ENCODE results near the gene MAP3K5. TPM values are rescaled to one million over a fixed set of nuclear protein-coding genes. Genes with fewer than 3 reads are reported as not detected.

The MAP3K5 gene
- total RNA-seq, 1 donor from 2014 or later, result 1.7 TPM

DNA sequence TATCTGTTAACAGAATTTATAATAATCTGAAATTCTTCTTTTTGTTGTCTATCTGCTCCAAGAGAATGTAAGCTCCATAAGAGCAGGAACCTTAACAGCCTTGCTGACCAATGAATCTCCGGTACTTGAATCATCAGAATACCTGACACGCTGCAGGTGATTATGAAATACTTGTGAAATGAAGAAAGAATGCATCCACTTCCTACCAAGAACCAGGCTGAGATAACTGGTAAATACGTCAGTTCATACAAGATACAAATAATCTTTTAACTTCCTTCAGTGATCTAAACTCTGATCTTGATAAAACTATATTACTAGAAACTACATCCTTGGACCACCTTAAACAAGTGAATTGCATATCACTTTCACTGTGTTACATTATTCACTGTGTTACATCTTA is 116.2 kb downstream of the MAP3K5 start:
- DNase-seq (ENCODE audit: low read depth), result no peak
- H3K9me3 Mint-ChIP-seq (ENCODE audit: unreplicated experiment), result no peaks in the 10 kb centered on the region

DNA sequence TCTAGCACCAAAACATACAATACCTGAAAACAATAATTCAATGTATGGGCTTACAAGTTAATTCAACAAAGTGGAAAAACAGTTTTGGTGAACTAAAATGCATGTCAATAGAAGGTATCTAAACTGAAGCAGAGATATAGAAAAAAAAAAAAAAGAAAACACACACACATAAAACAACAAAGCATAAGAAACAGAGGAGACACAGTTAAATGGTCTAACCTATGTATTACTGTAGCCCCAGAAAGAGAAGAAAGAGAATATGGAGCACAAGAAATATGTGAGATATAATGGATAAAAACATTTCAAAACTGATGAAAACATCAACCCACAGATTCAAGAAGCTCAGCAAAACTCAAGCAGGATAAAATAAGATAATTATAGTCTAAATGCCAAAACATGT is 118.7 kb downstream of the MAP3K5 start:
- no peak overlapping the region for H3K27ac Mint-ChIP-seq (ENCODE audit: unreplicated experiment)
- H3K36me3 Mint-ChIP-seq (ENCODE audit: low read depth, unreplicated experiment), result no peaks in the 10 kb centered on the region
- Histone ChIP-seq H3K27ac (ENCODE audit: low read depth, low read length) (no peak overlapping the region), H4K20me1 (ENCODE audit: insufficient read depth, low read length) (no peaks in the 10 kb centered on the region), H3K4me2 (ENCODE audit: low read length) (no peak overlapping the region), H3K79me2 (ENCODE audit: insufficient read depth, low read length) (no peaks in the 10 kb centered on the region), H3K27me3 (ENCODE audit: insufficient read depth, low read length) (no peaks in the 10 kb centered on the region), H3K4me1 (ENCODE audit: insufficient read depth, low read length) (peaks cover 14% of the 10 kb centered on the region), H3K4me3 (ENCODE audit: insufficient read depth, low read depth, low read length) (no peak overlapping the region), H3K9me3 (ENCODE audit: insufficient read depth, low read depth, low read length) (no peaks in the 10 kb centered on the region), H3K9ac (ENCODE audit: low read length) (no peak overlapping the region), H2AFZ (ENCODE audit: low read depth, low read length) (no peak overlapping the region), H3K36me3 (ENCODE audit: insufficient read depth, low read length) (no peaks in the 10 kb centered on the region)
- FAIRE-seq (no peak), DNase-seq (ENCODE audit: low read depth) (no peak)
- H3K4me3 Mint-ChIP-seq (ENCODE audit: unreplicated experiment), result no peak overlapping the region
- no peaks in the 10 kb centered on the region for H3K27me3 Mint-ChIP-seq (ENCODE audit: low read depth, unreplicated experiment)
- TF ChIP-seq, protein P1, sequence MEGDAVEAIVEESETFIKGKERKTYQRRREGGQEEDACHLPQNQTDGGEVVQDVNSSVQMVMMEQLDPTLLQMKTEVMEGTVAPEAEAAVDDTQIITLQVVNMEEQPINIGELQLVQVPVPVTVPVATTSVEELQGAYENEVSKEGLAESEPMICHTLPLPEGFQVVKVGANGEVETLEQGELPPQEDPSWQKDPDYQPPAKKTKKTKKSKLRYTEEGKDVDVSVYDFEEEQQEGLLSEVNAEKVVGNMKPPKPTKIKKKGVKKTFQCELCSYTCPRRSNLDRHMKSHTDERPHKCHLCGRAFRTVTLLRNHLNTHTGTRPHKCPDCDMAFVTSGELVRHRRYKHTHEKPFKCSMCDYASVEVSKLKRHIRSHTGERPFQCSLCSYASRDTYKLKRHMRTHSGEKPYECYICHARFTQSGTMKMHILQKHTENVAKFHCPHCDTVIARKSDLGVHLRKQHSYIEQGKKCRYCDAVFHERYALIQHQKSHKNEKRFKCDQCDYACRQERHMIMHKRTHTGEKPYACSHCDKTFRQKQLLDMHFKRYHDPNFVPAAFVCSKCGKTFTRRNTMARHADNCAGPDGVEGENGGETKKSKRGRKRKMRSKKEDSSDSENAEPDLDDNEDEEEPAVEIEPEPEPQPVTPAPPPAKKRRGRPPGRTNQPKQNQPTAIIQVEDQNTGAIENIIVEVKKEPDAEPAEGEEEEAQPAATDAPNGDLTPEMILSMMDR (IDR thresholded peaks at IDR 0.05; ENCODE audit: insufficient read depth, low read depth, low read length), result no peak
- TF ChIP-seq EZH2 (IDR thresholded peaks at IDR 0.05; ENCODE audit: insufficient read depth, low read length), result no peak
- peaks cover 10% of the 10 kb centered on the region for H3K4me1 Mint-ChIP-seq (ENCODE audit: low read depth, unreplicated experiment)
- H3K9me3 Mint-ChIP-seq (ENCODE audit: unreplicated experiment), result no peaks in the 10 kb centered on the region

More for the DNA sequence above, 116.2 kb downstream of the MAP3K5 start:
- TF ChIP-seq, protein P1 (IDR thresholded peaks at IDR 0.05; ENCODE audit: insufficient read depth, low read depth, low read length), result no peak
- Histone ChIP-seq H3K4me1 (ENCODE audit: insufficient read depth, low read length) (no peaks in the 10 kb centered on the region), H2AFZ (ENCODE audit: low read depth, low read length) (no peak overlapping the region), H3K4me3 (ENCODE audit: insufficient read depth, low read depth, low read length) (no peak overlapping the region), H4K20me1 (ENCODE audit: insufficient read depth, low read length) (no peaks in the 10 kb centered on the region), H3K27me3 (ENCODE audit: insufficient read depth, low read length) (no peaks in the 10 kb centered on the region), H3K9ac (ENCODE audit: low read length) (no peak overlapping the region), H3K79me2 (ENCODE audit: insufficient read depth, low read length) (no peaks in the 10 kb centered on the region), H3K36me3 (ENCODE audit: insufficient read depth, low read length) (no peaks in the 10 kb centered on the region), H3K27ac (ENCODE audit: low read depth, low read length) (no peak overlapping the region), H3K9me3 (ENCODE audit: insufficient read depth, low read depth, low read length) (no peaks in the 10 kb centered on the region), H3K4me2 (ENCODE audit: low read length) (no peak overlapping the region)
- no peak overlapping the region for H3K27ac Mint-ChIP-seq (ENCODE audit: unreplicated experiment)
- FAIRE-seq, result peak; percentile 23
- H3K36me3 Mint-ChIP-seq (ENCODE audit: low read depth, unreplicated experiment), result no peaks in the 10 kb centered on the region
- no peak overlapping the region for H3K4me3 Mint-ChIP-seq (ENCODE audit: unreplicated experiment)
- no peaks in the 10 kb centered on the region for H3K27me3 Mint-ChIP-seq (ENCODE audit: low read depth, unreplicated experiment)
- H3K4me1 Mint-ChIP-seq (ENCODE audit: low read depth, unreplicated experiment), result no peaks in the 10 kb centered on the region

DNA sequence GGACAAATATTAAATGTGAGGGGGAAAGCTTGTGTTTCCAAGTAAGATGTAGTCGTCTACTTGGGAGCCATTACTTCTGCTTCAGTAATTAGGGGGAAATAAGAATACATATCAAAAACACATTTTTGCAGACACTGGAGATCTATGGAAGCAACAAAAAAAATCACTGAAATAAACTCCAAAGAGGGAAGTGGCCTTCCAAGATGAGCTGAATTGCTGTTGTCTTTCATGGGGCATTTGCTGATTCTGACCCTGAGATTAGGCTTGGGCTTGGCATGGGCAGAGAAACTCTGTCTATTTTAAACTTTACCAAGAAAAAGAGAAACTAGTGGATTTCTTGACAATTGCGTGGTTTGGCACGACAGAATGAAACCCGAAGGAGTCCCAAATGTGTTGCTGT is 120.1 kb downstream of the MAP3K5 start:
- no peak overlapping the region for H2AFZ ChIP-seq (ENCODE audit: low read depth, low read length)
- H3K36me3 Mint-ChIP-seq (ENCODE audit: low read depth, unreplicated experiment), result no peaks in the 10 kb centered on the region
- no peaks in the 10 kb centered on the region for H3K27me3 ChIP-seq (ENCODE audit: insufficient read depth, low read length)
- no peak overlapping the region for H3K4me3 Mint-ChIP-seq (ENCODE audit: unreplicated experiment)
- no peak overlapping the region for H3K27ac Mint-ChIP-seq (ENCODE audit: unreplicated experiment)
- no peak overlapping the region for H3K9ac ChIP-seq (ENCODE audit: low read length)
- H3K4me3 ChIP-seq (ENCODE audit: insufficient read depth, low read depth, low read length), result no peak overlapping the region
- no peaks in the 10 kb centered on the region for H4K20me1 ChIP-seq (ENCODE audit: insufficient read depth, low read length)
- H3K9me3 ChIP-seq (ENCODE audit: insufficient read depth, low read depth, low read length), result no peaks in the 10 kb centered on the region
- TF ChIP-seq, protein P1 (IDR thresholded peaks at IDR 0.05; ENCODE audit: insufficient read depth, low read depth, low read length), result no peak
- TF ChIP-seq EZH2 (IDR thresholded peaks at IDR 0.05; ENCODE audit: insufficient read depth, low read length), result no peak
- no peak overlapping the region for H3K27ac ChIP-seq (ENCODE audit: low read depth, low read length)
- peaks cover 10% of the 10 kb centered on the region for H3K4me1 Mint-ChIP-seq (ENCODE audit: low read depth, unreplicated experiment)
- no peaks in the 10 kb centered on the region for H3K9me3 Mint-ChIP-seq (ENCODE audit: unreplicated experiment)
- H3K79me2 ChIP-seq (ENCODE audit: insufficient read depth, low read length), result no peaks in the 10 kb centered on the region
- no peak overlapping the region for H3K4me2 ChIP-seq (ENCODE audit: low read length)
- H3K27me3 Mint-ChIP-seq (ENCODE audit: low read depth, unreplicated experiment), result no peaks in the 10 kb centered on the region
- FAIRE-seq (no peak), DNase-seq (ENCODE audit: low read depth) (no peak)
- no peaks in the 10 kb centered on the region for H3K36me3 ChIP-seq (ENCODE audit: insufficient read depth, low read length)
- peaks cover 15% of the 10 kb centered on the region for H3K4me1 ChIP-seq (ENCODE audit: insufficient read depth, low read length)
